A172 (cell line): Measurements from ENCODE around the gene MFSD11. TPM values are rescaled to one million over a fixed set of nuclear protein-coding genes. Genes with fewer than 3 reads are reported as not detected.

Experiments used
- DNase-seq: peaks from one replicate; pipeline ENCODE4 v3.0.0-alpha.2; 2015; ENCODE audit warnings: low spot score
- total RNA-seq: library from RNA; depleted of rRNA; stranded (reverse); fragments of >200 nt; shearing (Covaris generic); gene quantifications from 2 replicates; pipeline ENCODE4 v1.2.3, GENCODE V29; 2014

The MFSD11 gene
- total RNA-seq, 1 experiment from 2014 or later, result 24.9 TPM

GRCh38 chr17:76747716-76748363 is 9.9 kb downstream of the MFSD11 start:
- DNase-seq, result no peak

GRCh38 chr17:76748657-76749056 is 10.7 kb downstream of the MFSD11 start:
- no peak for DNase-seq

GRCh38 chr17:76751416-76751993 is 13.6 kb downstream of the MFSD11 start:
- no peak for DNase-seq

- no peak for DNase-seq
These were observed 14.1 kb downstream of the MFSD11 start for GRCh38 chr17:76752006-76752405.

- no peak for DNase-seq
These were observed 15.4 kb downstream of the MFSD11 start for GRCh38 chr17:76753061-76753961.

- no peak for DNase-seq
These were observed 17.4 kb downstream of the MFSD11 start for GRCh38 chr17:76755285-76755684.

GRCh38 chr17:76757256-76757655 is 19.3 kb downstream of the MFSD11 start:
- DNase-seq, result no peak

- no peak for DNase-seq
These were observed 20.7 kb downstream of the MFSD11 start for GRCh38 chr17:76758570-76758969.

- DNase-seq, result peak; percentile 100
These were observed 35.1 kb downstream of the MFSD11 start for GRCh38 chr17:76772842-76773525.

GRCh38 chr17:76775021-76775600 is 37.2 kb downstream of the MFSD11 start:
- DNase-seq, result no peak

- no peak for DNase-seq
These were observed 43.4 kb downstream of the MFSD11 start for GRCh38 chr17:76781056-76781982.

- DNase-seq, result no peak
These were observed 45.2 kb downstream of the MFSD11 start for GRCh38 chr17:76783146-76783545.

- no peak for DNase-seq
These were observed 47.0 kb downstream of the MFSD11 start for GRCh38 chr17:76784926-76785325.

GRCh38 chr17:76787866-76788265 is 49.9 kb downstream of the MFSD11 start:
- peak; percentile 60 for DNase-seq

GRCh38 chr17:76789235-76789788 is 51.4 kb downstream of the MFSD11 start:
- DNase-seq, result peak; percentile 39

- peak; percentile 81 for DNase-seq
These were observed 53.4 kb downstream of the MFSD11 start for GRCh38 chr17:76791053-76791980.

- no peak for DNase-seq
These were observed 54.4 kb downstream of the MFSD11 start for GRCh38 chr17:76792348-76792747.

- DNase-seq, result peak; percentile 81
These were observed 55.9 kb downstream of the MFSD11 start for GRCh38 chr17:76793775-76794174.

GRCh38 chr17:76796081-76796480 is 58.2 kb downstream of the MFSD11 start:
- DNase-seq, result no peak
